SU-DHL-6 (cell line): ENCODE data around the gene MEF2C.

Source experiments
- CTCF ChIP-seq: fragments of 200-600 bp; sonication (generic); IDR thresholded peaks from one replicate; pipeline ENCODE4 v1.5.1; 2017; ENCODE audit warnings: antibody characterized with exemption, mild to moderate bottlenecking, low read length, moderate library complexity; ENCODE audit not compliant: insufficient read depth, poor library complexity, severe bottlenecking
- EZH2phosphoT487 ChIP-seq: fragments of 200-600 bp; sonication (generic), shearing (Covaris generic); conservative IDR thresholded peaks from 2 replicates; pipeline ENCODE4 v1.6.1; 2018; ENCODE audit warnings: mild to moderate bottlenecking, antibody characterized with exemption, low read length, moderate library complexity, mixed read lengths

- no peak for TF ChIP-seq CTCF
- TF ChIP-seq EZH2phosphoT487 = no peak
Measured at GRCh38 chr5:88792144-88792840, 90.7 kb downstream of the MEF2C start.
